ENCODE data around the gene C16orf95. TPM values are rescaled to one million over a fixed set of nuclear protein-coding genes. Genes with fewer than 3 reads are reported as not detected.
"Not testable (repeated sequence)": the region's sequence is repeated elsewhere in the genome, so short reads cannot be mapped to it uniquely, and the experiment has no call there.

Gene C16orf95
- total RNA-seq, 1 experiment from 2014 or later: 3.8 TPM

- Mint-ChIP-seq H3K36me3 (ENCODE audit: insufficient read depth, unreplicated experiment) (no peaks in the 10 kb centered on the region), H3K27me3 (ENCODE audit: unreplicated experiment) (no peaks in the 10 kb centered on the region), H3K9me3 (ENCODE audit: low read depth, unreplicated experiment) (peaks cover 8% of the 10 kb centered on the region), H3K4me3 (ENCODE audit: low read depth, unreplicated experiment) (no peak overlapping the region), H3K27ac (ENCODE audit: unreplicated experiment) (no peak overlapping the region), H3K4me1 (ENCODE audit: low read depth, unreplicated experiment) (peaks cover 17% of the 10 kb centered on the region)
- no peak for DNase-seq
- CTCF ChIA-PET: no interaction called here
- no peak for TF ChIP-seq CTCF (IDR thresholded peaks at IDR 0.05; ENCODE audit: unreplicated experiment)
- intact Hi-C loops (cut with micrococcal nuclease; ENCODE audit: unreplicated experiment): no loop called here
- BruUV-seq (replicated peaks): no TSS peak
Measured at GRCh38 chr16:87265261-87265660, 51.9 kb downstream of the C16orf95 start.

GRCh38 chr16:87264634-87265033 is 52.6 kb downstream of the C16orf95 start:
- H3K9me3 Mint-ChIP-seq (ENCODE audit: low read depth, unreplicated experiment): peaks cover 8% of the 10 kb centered on the region
- CTCF ChIA-PET: no interaction called here
- intact Hi-C loops (cut with micrococcal nuclease; ENCODE audit: unreplicated experiment): no loop called here
- no peaks in the 10 kb centered on the region for H3K27me3 Mint-ChIP-seq (ENCODE audit: unreplicated experiment)
- H3K36me3 Mint-ChIP-seq (ENCODE audit: insufficient read depth, unreplicated experiment): no peaks in the 10 kb centered on the region
- no peak for TF ChIP-seq CTCF (IDR thresholded peaks at IDR 0.05; ENCODE audit: unreplicated experiment)
- H3K4me1 Mint-ChIP-seq (ENCODE audit: low read depth, unreplicated experiment): peaks cover 17% of the 10 kb centered on the region
- no peak for DNase-seq
- H3K27ac Mint-ChIP-seq (ENCODE audit: unreplicated experiment): peak overlapping the region; percentile 8
- no TSS peak for BruUV-seq (replicated peaks)
- H3K4me3 Mint-ChIP-seq (ENCODE audit: low read depth, unreplicated experiment): no peak overlapping the region

- BruUV-seq (replicated peaks): no TSS peak
- intact Hi-C loops (cut with micrococcal nuclease; ENCODE audit: unreplicated experiment): no loop called here
- TF ChIP-seq CTCF (IDR thresholded peaks at IDR 0.05; ENCODE audit: unreplicated experiment): no peak
- no peak overlapping the region for H3K27ac Mint-ChIP-seq (ENCODE audit: unreplicated experiment)
- H3K27me3 Mint-ChIP-seq (ENCODE audit: unreplicated experiment): no peaks in the 10 kb centered on the region
- peaks cover 8% of the 10 kb centered on the region for H3K9me3 Mint-ChIP-seq (ENCODE audit: low read depth, unreplicated experiment)
- CTCF ChIA-PET: interaction anchor here (0.5 to 0.8 kb wide), 2 partner anchors 9 to 194 kb away, joined by 3 read pairs; no protein-coding TSS in a partner anchor
- H3K4me3 Mint-ChIP-seq (ENCODE audit: low read depth, unreplicated experiment): no peak overlapping the region
- peaks cover 17% of the 10 kb centered on the region for H3K4me1 Mint-ChIP-seq (ENCODE audit: low read depth, unreplicated experiment)
- DNase-seq: peak; percentile 72
- no peaks in the 10 kb centered on the region for H3K36me3 Mint-ChIP-seq (ENCODE audit: insufficient read depth, unreplicated experiment)
Measured at GRCh38 chr16:87263418-87264052, 53.7 kb downstream of the C16orf95 start.

- CTCF ChIA-PET: interaction anchor here (0.5 to 1.3 kb wide), 2 partner anchors 53 to 56 kb away, joined by 5 to 6 read pairs; no protein-coding TSS in a partner anchor
- DNase-seq: no peak
- no peaks in the 10 kb centered on the region for H3K27me3 Mint-ChIP-seq (ENCODE audit: unreplicated experiment)
- intact Hi-C loops (cut with micrococcal nuclease; ENCODE audit: unreplicated experiment): no loop called here
- no peak for TF ChIP-seq CTCF (IDR thresholded peaks at IDR 0.05; ENCODE audit: unreplicated experiment)
- no peaks in the 10 kb centered on the region for H3K36me3 Mint-ChIP-seq (ENCODE audit: insufficient read depth, unreplicated experiment)
- no peak overlapping the region for H3K27ac Mint-ChIP-seq (ENCODE audit: unreplicated experiment)
- peaks cover 17% of the 10 kb centered on the region for H3K4me1 Mint-ChIP-seq (ENCODE audit: low read depth, unreplicated experiment)
- H3K9me3 Mint-ChIP-seq (ENCODE audit: low read depth, unreplicated experiment): peaks cover 5% of the 10 kb centered on the region
- no TSS peak for BruUV-seq (replicated peaks)
- H3K4me3 Mint-ChIP-seq (ENCODE audit: low read depth, unreplicated experiment): no peak overlapping the region
Measured at GRCh38 chr16:87259431-87259830, 57.8 kb downstream of the C16orf95 start.

GRCh38 chr16:87258653-87259052 is 58.5 kb downstream of the C16orf95 start:
- H3K9me3 Mint-ChIP-seq (ENCODE audit: low read depth, unreplicated experiment); H3K36me3 Mint-ChIP-seq (ENCODE audit: insufficient read depth, unreplicated experiment); intact Hi-C loops (cut with micrococcal nuclease; ENCODE audit: unreplicated experiment); H3K27ac Mint-ChIP-seq (ENCODE audit: unreplicated experiment); DNase-seq; H3K4me3 Mint-ChIP-seq (ENCODE audit: low read depth, unreplicated experiment); BruUV-seq (replicated peaks); H3K27me3 Mint-ChIP-seq (ENCODE audit: unreplicated experiment): not testable (repeated sequence)
- CTCF ChIA-PET: interaction anchor here (0.7 kb wide), 1 partner anchor 947 kb away, joined by 4 read pairs; no protein-coding TSS in a partner anchor
- peaks cover 13% of the 10 kb centered on the region for H3K4me1 Mint-ChIP-seq (ENCODE audit: low read depth, unreplicated experiment)

Measured in Calu3 (cell line).